ENCODE data around the gene GRK4. TPM values are rescaled to one million over a fixed set of nuclear protein-coding genes. Genes with fewer than 3 reads are reported as not detected.

GRK4 gene
- total and polyA plus RNA-seq, 7 donors = 0.60 to 10.2 (median 3.9) TPM

DNA sequence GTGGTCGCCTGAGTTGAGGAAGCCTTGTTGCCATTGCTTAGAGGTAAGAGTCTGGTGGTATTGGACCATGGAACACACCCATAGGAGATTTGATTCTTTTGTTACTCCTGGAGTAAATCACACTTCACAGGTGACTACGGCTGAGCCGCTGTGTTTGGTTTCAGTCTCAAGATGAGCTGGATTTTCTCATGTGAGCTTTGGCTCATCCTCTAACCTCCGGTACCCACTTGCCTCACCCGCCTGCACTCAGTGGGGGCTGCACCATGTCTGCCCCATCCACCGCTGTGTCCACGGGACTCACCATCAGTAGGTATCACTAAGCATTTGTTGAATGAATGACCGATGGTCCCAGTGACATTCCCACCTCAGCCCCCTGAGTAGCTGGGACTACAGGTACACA, 58.3 kb downstream of the GRK4 start:
- DNase-seq = peak; percentile 29
- H3K27ac ChIP-seq = no peak overlapping the region
- TF ChIP-seq EP300 (IDR thresholded peaks at IDR 0.05) (no peak), POLR2A (IDR thresholded peaks at IDR 0.05) (no peak), POLR2AphosphoS5 (IDR thresholded peaks at IDR 0.05) (no peak)
- TF ChIP-seq, protein P1, sequence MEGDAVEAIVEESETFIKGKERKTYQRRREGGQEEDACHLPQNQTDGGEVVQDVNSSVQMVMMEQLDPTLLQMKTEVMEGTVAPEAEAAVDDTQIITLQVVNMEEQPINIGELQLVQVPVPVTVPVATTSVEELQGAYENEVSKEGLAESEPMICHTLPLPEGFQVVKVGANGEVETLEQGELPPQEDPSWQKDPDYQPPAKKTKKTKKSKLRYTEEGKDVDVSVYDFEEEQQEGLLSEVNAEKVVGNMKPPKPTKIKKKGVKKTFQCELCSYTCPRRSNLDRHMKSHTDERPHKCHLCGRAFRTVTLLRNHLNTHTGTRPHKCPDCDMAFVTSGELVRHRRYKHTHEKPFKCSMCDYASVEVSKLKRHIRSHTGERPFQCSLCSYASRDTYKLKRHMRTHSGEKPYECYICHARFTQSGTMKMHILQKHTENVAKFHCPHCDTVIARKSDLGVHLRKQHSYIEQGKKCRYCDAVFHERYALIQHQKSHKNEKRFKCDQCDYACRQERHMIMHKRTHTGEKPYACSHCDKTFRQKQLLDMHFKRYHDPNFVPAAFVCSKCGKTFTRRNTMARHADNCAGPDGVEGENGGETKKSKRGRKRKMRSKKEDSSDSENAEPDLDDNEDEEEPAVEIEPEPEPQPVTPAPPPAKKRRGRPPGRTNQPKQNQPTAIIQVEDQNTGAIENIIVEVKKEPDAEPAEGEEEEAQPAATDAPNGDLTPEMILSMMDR (IDR thresholded peaks at IDR 0.05) = no peak
- WGBS, 2 donors = 89 to 92% methylated on average over 8 of the region's 8 CpGs
- H3K4me1 ChIP-seq = no peaks in the 10 kb centered on the region
- H3K4me3 ChIP-seq = no peak overlapping the region
- intact Hi-C loops (cut with DNase I) = no loop called here
- H3K9me3 ChIP-seq = no peaks in the 10 kb centered on the region
- H3K36me3 ChIP-seq = no peaks in the 10 kb centered on the region
- no peaks in the 10 kb centered on the region for H3K27me3 ChIP-seq

DNA sequence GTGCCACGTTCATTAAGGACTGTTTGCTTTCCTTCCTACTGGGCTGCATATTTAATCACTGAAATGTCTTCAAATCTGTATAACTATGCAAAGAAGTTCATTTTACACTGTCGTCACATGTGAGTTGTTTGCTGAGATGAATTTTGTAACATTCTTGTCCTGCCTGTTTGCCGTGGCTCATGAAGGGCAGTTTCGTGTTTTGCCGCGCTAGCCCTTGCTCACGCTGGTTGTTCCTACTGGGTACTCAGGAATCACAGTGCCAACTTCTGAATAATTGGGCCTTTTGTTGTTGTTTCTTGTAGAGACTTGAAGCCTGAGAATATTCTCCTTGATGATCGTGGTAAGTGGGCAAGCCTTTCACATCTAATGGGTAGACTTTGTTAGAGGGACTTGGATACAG, 58.7 kb downstream of the GRK4 start:
- no peak for TF ChIP-seq POLR2AphosphoS5 (IDR thresholded peaks at IDR 0.05)
- no peak for TF ChIP-seq EP300 (IDR thresholded peaks at IDR 0.05)
- no peak for TF ChIP-seq POLR2A (IDR thresholded peaks at IDR 0.05)
- TF ChIP-seq, protein P1 (IDR thresholded peaks at IDR 0.05) = no peak
- no peaks in the 10 kb centered on the region for H3K9me3 ChIP-seq
- no peak overlapping the region for H3K27ac ChIP-seq
- intact Hi-C loops (cut with DNase I) = no loop called here
- no peaks in the 10 kb centered on the region for H3K36me3 ChIP-seq
- H3K4me1 ChIP-seq = no peaks in the 10 kb centered on the region
- no peak overlapping the region for H3K4me3 ChIP-seq
- no peak for DNase-seq
- no peaks in the 10 kb centered on the region for H3K27me3 ChIP-seq
- 87 to 93% methylated on average over 8 of the region's 8 CpGs for WGBS, 2 donors

DNA sequence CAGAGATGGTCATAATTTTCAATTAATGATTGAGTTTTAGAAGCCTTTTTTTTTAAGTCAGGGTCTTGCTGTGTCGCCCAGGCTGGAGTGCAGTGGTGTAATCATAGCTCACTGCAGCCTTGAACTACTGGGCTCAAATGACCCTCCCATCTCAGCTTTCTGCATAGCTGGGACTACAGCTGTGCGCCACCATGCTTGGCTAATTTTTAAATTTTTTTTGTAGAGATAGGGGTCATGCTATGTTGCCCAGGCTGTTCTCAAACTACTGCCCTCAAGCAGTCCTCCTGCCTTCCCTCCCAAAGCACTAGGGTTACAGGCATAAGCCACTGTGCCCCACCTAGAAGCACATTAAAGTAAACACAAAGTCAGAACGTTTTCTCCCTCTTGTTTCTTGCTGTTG, 59.3 kb downstream of the GRK4 start:
- no peak for DNase-seq
- Histone ChIP-seq H3K27ac (no peak overlapping the region), H3K9me3 (no peaks in the 10 kb centered on the region), H3K36me3 (no peaks in the 10 kb centered on the region), H3K4me3 (no peak overlapping the region), H3K4me1 (no peaks in the 10 kb centered on the region), H3K27me3 (no peaks in the 10 kb centered on the region)
- TF ChIP-seq POLR2A (IDR thresholded peaks at IDR 0.05) (no peak), EP300 (IDR thresholded peaks at IDR 0.05) (no peak), POLR2AphosphoS5 (IDR thresholded peaks at IDR 0.05) (no peak)
- TF ChIP-seq, protein P1 (IDR thresholded peaks at IDR 0.05) = no peak
- 72 to 78% methylated on average over 3 of the region's 3 CpGs for WGBS, 2 donors
- intact Hi-C loops (cut with DNase I) = no loop called here

DNA sequence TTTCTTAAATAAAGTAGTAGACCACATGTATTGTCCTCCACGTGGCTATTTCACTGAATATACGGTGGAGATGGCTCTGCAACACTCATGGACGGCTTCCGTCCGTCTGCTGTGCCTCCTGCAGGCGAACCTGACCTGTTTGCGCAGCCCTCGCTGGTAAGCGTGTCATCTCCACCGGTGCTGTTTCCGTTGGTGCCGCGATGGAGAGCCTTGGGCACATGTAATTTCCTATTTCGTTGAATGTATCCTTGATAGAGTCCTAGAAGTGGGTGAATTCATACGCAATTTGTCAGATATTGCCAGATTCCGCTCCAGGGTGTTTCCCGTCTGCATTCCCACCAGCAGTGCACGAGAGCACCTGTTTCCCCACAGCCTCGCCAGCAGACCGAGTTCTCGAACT, 62.5 kb downstream of the GRK4 start:
- no peaks in the 10 kb centered on the region for H3K36me3 ChIP-seq
- H3K4me1 ChIP-seq = no peaks in the 10 kb centered on the region
- 92 to 95% methylated on average over 21 of the region's 21 CpGs for WGBS, 2 donors
- no peaks in the 10 kb centered on the region for H3K27me3 ChIP-seq
- no peak for DNase-seq
- no peak overlapping the region for H3K27ac ChIP-seq
- no peak overlapping the region for H3K4me3 ChIP-seq
- H3K9me3 ChIP-seq = no peaks in the 10 kb centered on the region
- TF ChIP-seq, protein P1 (IDR thresholded peaks at IDR 0.05) = no peak
- TF ChIP-seq POLR2A (IDR thresholded peaks at IDR 0.05) (no peak), POLR2AphosphoS5 (IDR thresholded peaks at IDR 0.05) (no peak), EP300 (IDR thresholded peaks at IDR 0.05) (no peak)
- intact Hi-C loops (cut with DNase I) = no loop called here

DNA sequence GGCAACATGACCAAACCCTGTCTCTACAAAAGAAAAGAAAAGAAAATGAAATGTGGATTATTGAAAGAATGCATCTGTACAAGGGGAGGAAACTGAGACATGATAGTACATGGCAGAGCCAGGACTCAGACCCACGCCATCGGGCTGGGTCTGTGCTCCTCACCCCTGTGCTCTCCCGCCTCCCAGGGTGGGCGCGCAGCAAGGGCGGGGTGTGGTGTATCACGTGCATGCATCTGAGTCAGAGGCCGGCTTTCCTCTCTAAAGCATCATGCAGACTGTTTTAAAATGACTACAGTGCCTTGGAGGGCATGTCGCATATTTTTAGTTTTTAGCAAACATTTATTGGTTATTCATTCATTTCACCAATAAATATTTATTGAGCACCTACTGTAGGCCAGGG, 63.2 kb downstream of the GRK4 start:
- WGBS, 2 donors = 82 to 87% methylated on average over 9 of the region's 9 CpGs
- DNase-seq = no peak
- Histone ChIP-seq H3K4me1 (no peaks in the 10 kb centered on the region), H3K4me3 (no peak overlapping the region), H3K27me3 (no peaks in the 10 kb centered on the region), H3K9me3 (no peaks in the 10 kb centered on the region), H3K36me3 (no peaks in the 10 kb centered on the region), H3K27ac (no peak overlapping the region)
- TF ChIP-seq, protein P1 (IDR thresholded peaks at IDR 0.05) = no peak
- TF ChIP-seq POLR2AphosphoS5 (IDR thresholded peaks at IDR 0.05) (no peak), EP300 (IDR thresholded peaks at IDR 0.05) (no peak), POLR2A (IDR thresholded peaks at IDR 0.05) (no peak)
- intact Hi-C loops (cut with DNase I) = no loop called here
